Ovary (tissue), 10 donors: Measurements from ENCODE around the gene CRYL1. TPM values are rescaled to one million over a fixed set of nuclear protein-coding genes. Genes with fewer than 3 reads are reported as not detected.

Experiments
- DNase-seq, 5 donors: peaks; one replicate each; pipeline ENCODE4 v3.0.0-alpha.2; 2019 to 2020
- H3K27ac ChIP-seq, 2 donors: fragments of 200-600 bp; one replicate each; pipeline versions ENCODE4 v1.5.1 to v1.8.0; 2019 to 2022
- H3K27me3 ChIP-seq: fragments of 200-600 bp; one replicate; pipeline ENCODE4 v1.8.0; 2022
- H3K36me3 ChIP-seq: fragments of 200-600 bp; sonication (generic); one replicate; pipeline ENCODE4 v1.5.1; 2019
- H3K4me1 ChIP-seq: one replicate; pipeline ENCODE4 v1.8.1; 2013; ENCODE audit warnings: mild to moderate bottlenecking, moderate library complexity; ENCODE audit not compliant: insufficient read depth
- H3K4me3 ChIP-seq: fragments of 200-600 bp; sonication (generic); one replicate; pipeline ENCODE4 v1.5.1; 2017
- H3K9me3 ChIP-seq, 2 donors: fragments of 200-600 bp in 1 of 2; sonication (generic) in 1 of 2; one replicate each; pipeline versions ENCODE4 v1.5.1 to v1.8.1; 2013 to 2019; ENCODE audit warnings: mild to moderate bottlenecking in 1 of 2, moderate library complexity in 1 of 2
- CTCF ChIP-seq, 3 donors: fragments of 450-650 bp in 2 of 3; fragments of 200-600 bp in 1 of 3; IDR thresholded peaks; one replicate each; pipeline versions ENCODE4 v1.5.1 to v1.8.0; 2016 to 2022; ENCODE audit warnings: antibody characterized with exemption in 3 of 3, mild to moderate bottlenecking in 1 of 3
- EP300 ChIP-seq: sonication (generic); formaldehyde crosslinking; IDR thresholded peaks from one replicate; pipeline ENCODE4 v1.6.1; 2017; ENCODE audit warnings: antibody characterized with exemption
- POLR2A ChIP-seq: fragments of 450-650 bp; IDR thresholded peaks from one replicate; pipeline ENCODE4 v1.6.1; 2017; ENCODE audit warnings: antibody characterized with exemption, mild to moderate bottlenecking, moderate library complexity
- WGBS, 3 donors: extraction: QIAGEN DNeasy Blood & Tissue Kit in 1 of 3; methylation state at CpG; one replicate each; pipeline versions ENCODE4 v1.1.5 to v1.1.7; 2013 to 2017; 5-methylcytosine and 5-hydroxymethylcytosine counted together
- intact Hi-C, 4 donors: fragments of 100-400 bp; cut with DNase I; formaldehyde crosslinking; loops; one replicate each; pipeline versions ENCODE4 v1.11.0 to v1.15.1; 2022 to 2023
- long read RNA-seq, 3 donors: library from polyadenylated mRNA in 2 of 3; unstranded in 2 of 3; transcript quantifications; one replicate each; pipeline ENCODE4 v2.0.0 and lab custom pipeline, GENCODE V29; 2021 to 2026
- polyA plus RNA-seq, 2 donors: library from polyadenylated mRNA; stranded (reverse); fragments of 200-250 nt in 1 of 2; fragments of 350-450 nt in 1 of 2; fragmentation: Illumina TruSeq in 1 of 2; extraction: RNeasy Lipid Tissue Mini Kit (QIAGEN cat#74804) in 1 of 2; gene quantifications; one replicate each; pipeline ENCODE4 v1.2.3, GENCODE V29; 2013 to 2014
- total RNA-seq, 7 donors: library from RNA; depleted of rRNA in 2 of 7; stranded (reverse); fragments of >200 nt in 2 of 7; fragmentation: NEBNext Ultra II Directional in 3 of 7; extraction: Animal tissue kit (Norgen Biotek cat#: 25700) in 3 of 7; gene quantifications; one replicate each; pipeline versions ENCODE4 v1.1.0 to v1.2.4, GENCODE V29; 2016 to 2023
- donor health status: DM: no; HTN: no; CAD: no; lungs with moderate emphysema.
- donor health status: DM: no; HTN: no; CAD: no.
- donor health status: Bipolar disorder and iron deficiency.
- donor health status: DM: yes; HTN: yes; CAD: no.
- donor health status: DM: no; HTN: no; CAD: no.
- donor health status: DM: yes; HTN: yes; CAD: no.

Gene CRYL1, protein sequence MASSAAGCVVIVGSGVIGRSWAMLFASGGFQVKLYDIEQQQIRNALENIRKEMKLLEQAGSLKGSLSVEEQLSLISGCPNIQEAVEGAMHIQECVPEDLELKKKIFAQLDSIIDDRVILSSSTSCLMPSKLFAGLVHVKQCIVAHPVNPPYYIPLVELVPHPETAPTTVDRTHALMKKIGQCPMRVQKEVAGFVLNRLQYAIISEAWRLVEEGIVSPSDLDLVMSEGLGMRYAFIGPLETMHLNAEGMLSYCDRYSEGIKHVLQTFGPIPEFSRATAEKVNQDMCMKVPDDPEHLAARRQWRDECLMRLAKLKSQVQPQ
- total RNA-seq = 10 to 100 TPM; 17.3 to 41.7 (median 25.8) TPM
- 10 to 100 TPM; 23.1 to 34.4 TPM for polyA plus RNA-seq
- long read RNA-seq, donor 1, transcript CRYL1-201 (8 exons, 1,485 nt) = major isoform, 153 of 188 reads
- long read RNA-seq, donor 1, transcript CRYL1-209 (7 exons, 1,331 nt) = minor isoform, 21 of 188 reads
- long read RNA-seq, donor 1, partial matches to known transcripts = 4 of 188 reads
- long read RNA-seq, donor 1, other reads (novel, unspliced or antisense) = 10 of 188 reads
- long read RNA-seq, donor 2, transcript CRYL1-201 (8 exons, 1,485 nt) = major isoform, 5 of 6 reads
- long read RNA-seq, donor 2, partial matches to known transcripts = 0 of 6 reads
- long read RNA-seq, donor 2, other reads (novel, unspliced or antisense) = 0 of 6 reads
- long read RNA-seq, donor 3, transcript CRYL1-201 (8 exons, 1,485 nt) = major isoform, 37 of 45 reads
- long read RNA-seq, donor 3, partial matches to known transcripts = 3 of 45 reads
- long read RNA-seq, donor 3, other reads (novel, unspliced or antisense) = 4 of 45 reads

DNA sequence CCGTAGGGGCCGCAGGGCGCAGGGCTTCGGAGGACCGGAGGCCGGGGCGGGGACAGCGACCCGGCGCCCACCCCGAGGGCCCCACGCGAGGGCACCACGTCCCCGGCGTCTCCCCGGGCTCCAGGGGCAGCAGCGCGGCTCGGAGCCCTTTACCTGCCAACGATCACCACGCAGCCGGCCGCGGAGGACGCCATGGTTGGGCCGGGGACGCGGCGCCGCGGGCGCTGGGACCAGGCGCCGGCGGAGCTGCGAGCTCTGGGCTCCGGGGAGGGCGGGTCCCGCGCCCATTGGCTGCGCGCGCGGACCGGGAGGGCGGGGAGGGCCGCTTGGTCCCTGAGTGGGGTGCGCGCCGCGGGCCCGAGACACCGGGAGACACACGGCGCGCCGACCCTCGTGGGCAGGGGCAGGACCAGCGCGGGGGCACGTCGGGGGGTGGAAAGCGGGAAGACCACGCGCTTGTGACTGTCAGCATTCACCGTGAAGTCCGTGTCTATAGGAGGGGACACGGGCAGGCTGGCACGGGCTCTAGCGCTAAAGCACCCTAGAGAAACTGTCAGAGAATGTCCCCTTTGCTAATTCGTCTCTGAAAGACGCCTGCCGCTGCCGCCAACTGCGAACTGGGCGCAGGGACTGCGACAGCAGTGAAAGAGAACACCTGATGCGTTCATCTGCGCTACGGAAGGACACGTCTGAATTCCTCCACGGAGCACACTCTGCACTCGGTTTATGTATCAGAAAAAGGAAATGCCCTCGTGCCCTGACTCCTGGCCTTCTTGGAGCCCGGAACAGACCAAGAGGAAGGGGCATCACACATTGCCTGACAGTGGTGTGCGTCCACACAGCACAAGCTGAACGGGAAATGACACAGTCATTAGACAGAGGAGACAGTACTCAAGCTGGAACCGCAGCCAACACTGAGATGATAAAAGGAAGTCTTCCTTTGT lies at the start of gene CRYL1:
CRYL1 (minus strand) TSS at position 257 of the 944 bp plus-strand sequence; CDS start at position 194, 63 bp downstream.
- peak within 1 kb of the TSS; percentile 81 for H3K4me3 ChIP-seq
- intact Hi-C loops = no loop called here
- H3K27me3 ChIP-seq = no peaks in the 10 kb centered on the region
- H3K4me1 ChIP-seq = peaks cover 3% of the 10 kb centered on the region
- peak; percentile 62 to 78 (median 73) for DNase-seq
- no peak within 1 kb of the TSS for H3K27ac ChIP-seq
- 0 to 1% (median 0%) methylated on average over 64 to 89 of the region's 89 CpGs for WGBS, 3 donors
- no peaks in the 10 kb centered on the region for H3K36me3 ChIP-seq
- H3K9me3 ChIP-seq = no peaks in the 10 kb centered on the region
- no peak for TF ChIP-seq CTCF (IDR thresholded peaks at IDR 0.05)
- no peak for TF ChIP-seq EP300
- peak; percentile 30 for TF ChIP-seq POLR2A

DNA sequence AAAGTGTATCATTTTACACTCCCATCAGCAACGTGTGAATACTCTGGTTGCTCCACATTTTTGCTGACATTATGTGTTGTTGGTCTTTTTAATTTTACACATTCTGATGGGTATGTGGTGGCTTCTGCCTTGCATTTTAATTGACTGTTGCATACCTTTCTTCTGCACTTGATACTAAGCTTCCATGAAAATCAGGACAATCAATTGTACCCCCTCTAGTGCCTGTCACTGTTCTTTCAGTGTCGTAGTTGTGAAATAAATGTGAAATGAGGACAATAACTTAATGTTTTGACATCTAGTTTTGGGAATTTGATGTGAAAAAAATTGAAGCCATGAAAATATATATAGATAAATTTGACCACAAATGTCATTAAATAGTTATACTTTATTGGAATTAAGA lies 48.0 kb upstream of the CRYL1 start:
- 45 to 58% (median 47%) methylated on average over 2 of the region's 2 CpGs for WGBS, 3 donors
- intact Hi-C loops = no loop called here
- no peaks in the 10 kb centered on the region for H3K9me3 ChIP-seq

DNA sequence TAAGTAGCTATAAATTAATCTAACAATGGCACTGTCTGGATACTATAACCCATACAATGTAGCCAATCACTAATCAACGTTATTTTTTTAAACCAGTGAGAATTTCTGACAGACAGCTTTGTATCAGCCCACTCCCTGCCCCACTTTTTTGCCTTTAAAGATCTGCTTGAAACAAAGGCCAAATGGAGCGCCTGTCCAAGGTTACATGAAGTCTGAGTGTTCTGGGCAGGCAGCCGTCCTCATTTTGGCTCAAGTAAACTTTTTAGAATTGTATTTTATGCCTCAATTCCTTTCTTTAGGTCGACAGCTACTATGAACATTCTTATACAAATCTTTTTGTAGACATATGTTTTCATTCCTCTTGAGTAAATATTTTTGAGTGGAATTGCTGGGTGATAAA lies 47.5 kb upstream of the CRYL1 start:
- no peaks in the 10 kb centered on the region for H3K27me3 ChIP-seq
- H3K9me3 ChIP-seq = no peaks in the 10 kb centered on the region
- H3K27ac ChIP-seq = no peak overlapping the region
- H3K4me1 ChIP-seq = no peaks in the 10 kb centered on the region
- H3K36me3 ChIP-seq = no peaks in the 10 kb centered on the region
- DNase-seq = no peak
- 16 to 21% (median 16%) methylated on average over 4 of the region's 4 CpGs for WGBS, 3 donors
- intact Hi-C loops = no loop called here
- no peak for TF ChIP-seq POLR2A
- TF ChIP-seq EP300 = no peak
- no peak for TF ChIP-seq CTCF (IDR thresholded peaks at IDR 0.05)
- H3K4me3 ChIP-seq = no peak overlapping the region

More for the DNA sequence above, 48.0 kb upstream of the CRYL1 start:
- TF ChIP-seq EP300 = no peak
- TF ChIP-seq POLR2A = no peak
- no peak for TF ChIP-seq CTCF (IDR thresholded peaks at IDR 0.05)
- H3K4me1 ChIP-seq = no peaks in the 10 kb centered on the region
- H3K27ac ChIP-seq = no peak overlapping the region
- DNase-seq = no peak
- no peaks in the 10 kb centered on the region for H3K36me3 ChIP-seq
- no peak overlapping the region for H3K4me3 ChIP-seq
- no peaks in the 10 kb centered on the region for H3K27me3 ChIP-seq

GRCh38 chr13:20571676-20572075 lies 46.0 kb upstream of the CRYL1 start:
- Histone ChIP-seq H3K4me1 (peaks cover 1% of the 10 kb centered on the region), H3K27me3 (no peaks in the 10 kb centered on the region), H3K27ac (no peak overlapping the region), H3K4me3 (no peak overlapping the region), H3K9me3 (no peaks in the 10 kb centered on the region), H3K36me3 (no peaks in the 10 kb centered on the region)
- no peak for DNase-seq
- intact Hi-C loops = no loop called here
- TF ChIP-seq POLR2A (no peak), EP300 (no peak), CTCF (IDR thresholded peaks at IDR 0.05) (no peak)
